ENCODE measurements around the gene DNLZ.

GRCh38 chr9:136403915-136404800 is 40.6 kb upstream of the DNLZ start:
- TF ChIP-seq CTCF (IDR thresholded peaks at IDR 0.05) (no peak), POLR2A (IDR thresholded peaks at IDR 0.05) (no peak)
